Uterus (tissue), 2 donors: ENCODE data around the gene ORAI2.

ENCODE experiments used
- CTCF ChIP-seq, 4 experiments: fragments of 200-600 bp in 2 of 4; fragments of 450-650 bp in 2 of 4; sonication (generic) in 2 of 4; IDR thresholded peaks; one replicate each; pipeline ENCODE4 v1.5.1; 2016 to 2019; ENCODE audit warnings: antibody characterized with exemption in 4 of 4, mild to moderate bottlenecking in 2 of 4, moderate library complexity in 1 of 4
- POLR2A ChIP-seq, 2 donors: fragments of 450-650 bp; IDR thresholded peaks; one replicate each; pipeline ENCODE4 v1.6.1; 2016; ENCODE audit warnings: antibody characterized with exemption in 2 of 2, mild to moderate bottlenecking in 1 of 2, moderate library complexity in 1 of 2

GRCh38 chr7:102427019-102427405 is 6.4 kb upstream of the ORAI2 start:
- TF ChIP-seq POLR2A (IDR thresholded peaks at IDR 0.05) (no peak), CTCF (IDR thresholded peaks at IDR 0.05) (no peak)
